ENCODE measurements around the gene MRPL58.

DNA sequence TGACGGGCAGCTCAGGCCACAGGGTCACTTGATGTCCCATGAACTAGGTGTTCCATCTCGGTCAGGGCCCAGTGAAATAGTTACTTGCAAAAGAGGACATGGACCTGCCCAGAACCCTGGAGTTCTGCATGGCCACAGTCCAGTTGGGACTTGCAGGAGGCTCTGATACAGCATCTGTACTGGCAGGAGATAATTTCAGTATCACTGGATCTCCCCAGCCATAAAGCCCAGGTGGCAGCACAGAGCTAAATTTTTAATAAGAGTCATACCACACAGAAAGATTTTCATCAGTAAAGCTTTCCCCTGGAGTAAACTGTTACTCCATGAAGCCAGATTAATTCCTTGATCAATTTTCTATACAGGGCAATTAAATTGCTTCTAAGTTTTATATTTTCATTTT lies 57.3 kb downstream of the MRPL58 start:
- TF ChIP-seq, protein P1, sequence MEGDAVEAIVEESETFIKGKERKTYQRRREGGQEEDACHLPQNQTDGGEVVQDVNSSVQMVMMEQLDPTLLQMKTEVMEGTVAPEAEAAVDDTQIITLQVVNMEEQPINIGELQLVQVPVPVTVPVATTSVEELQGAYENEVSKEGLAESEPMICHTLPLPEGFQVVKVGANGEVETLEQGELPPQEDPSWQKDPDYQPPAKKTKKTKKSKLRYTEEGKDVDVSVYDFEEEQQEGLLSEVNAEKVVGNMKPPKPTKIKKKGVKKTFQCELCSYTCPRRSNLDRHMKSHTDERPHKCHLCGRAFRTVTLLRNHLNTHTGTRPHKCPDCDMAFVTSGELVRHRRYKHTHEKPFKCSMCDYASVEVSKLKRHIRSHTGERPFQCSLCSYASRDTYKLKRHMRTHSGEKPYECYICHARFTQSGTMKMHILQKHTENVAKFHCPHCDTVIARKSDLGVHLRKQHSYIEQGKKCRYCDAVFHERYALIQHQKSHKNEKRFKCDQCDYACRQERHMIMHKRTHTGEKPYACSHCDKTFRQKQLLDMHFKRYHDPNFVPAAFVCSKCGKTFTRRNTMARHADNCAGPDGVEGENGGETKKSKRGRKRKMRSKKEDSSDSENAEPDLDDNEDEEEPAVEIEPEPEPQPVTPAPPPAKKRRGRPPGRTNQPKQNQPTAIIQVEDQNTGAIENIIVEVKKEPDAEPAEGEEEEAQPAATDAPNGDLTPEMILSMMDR (IDR thresholded peaks at IDR 0.05): no peak
- TF ChIP-seq POLR2A (IDR thresholded peaks at IDR 0.05): no peak

All from testis (tissue), 2 donors.